ENCODE results near the gene DNAJB7. TPM values are rescaled to one million over a fixed set of nuclear protein-coding genes. Genes with fewer than 3 reads are reported as not detected.
"Not testable (repeated sequence)": the region's sequence is repeated elsewhere in the genome, so short reads cannot be mapped to it uniquely, and the experiment has no call there.

DNAJB7 gene
- total RNA-seq, 6 experiments from 2014 or later = not detected

GRCh38 chr22:40876907-40877306, 15.0 kb upstream of the DNAJB7 start:
- H3K27me3 ChIP-seq = no peaks in the 10 kb centered on the region
- peaks cover 0 to 9% (median under 1%) of the 10 kb centered on the region in 4 donors for H3K36me3 ChIP-seq
- no peaks in the 10 kb centered on the region for H3K9me3 ChIP-seq
- H3K4me1 ChIP-seq = peaks cover 0 to 6% (median 3%) of the 10 kb centered on the region in 4 donors
- intact Hi-C loops (cut with DNase I) = no loop called here
- H3K27ac ChIP-seq = no peak overlapping the region
- DNase-seq (no peak), ATAC-seq (no peak)
- H3K4me3 ChIP-seq = no peak overlapping the region
- 75% methylated on average over 1 of the region's 1 CpG for WGBS (ENCODE audit: insufficient coverage, low coverage, low lambda C conversion rate, missing lambda C conversion rate)
- TF ChIP-seq CTCF (IDR thresholded peaks at IDR 0.05) = no peak
- no peak for TF ChIP-seq POLR2A (IDR thresholded peaks at IDR 0.05)

GRCh38 chr22:40875111-40875510, 13.2 kb upstream of the DNAJB7 start:
- DNase-seq = no peak
- H3K36me3 ChIP-seq = peaks cover 0 to 19% (median 0%) of the 10 kb centered on the region in 4 donors
- H3K27me3 ChIP-seq = no peaks in the 10 kb centered on the region
- H3K9me3 ChIP-seq = no peaks in the 10 kb centered on the region
- H3K27ac ChIP-seq = no peak overlapping the region
- ATAC-seq = no peak
- TF ChIP-seq CTCF (IDR thresholded peaks at IDR 0.05) (no peak), POLR2A (IDR thresholded peaks at IDR 0.05) (no peak)
- no peak overlapping the region for H3K4me3 ChIP-seq
- WGBS (ENCODE audit: insufficient coverage, low coverage, low lambda C conversion rate, missing lambda C conversion rate) = 94% methylated on average over 3 of the region's 3 CpGs
- H3K4me1 ChIP-seq = peaks cover 0 to 6% (median 3%) of the 10 kb centered on the region in 4 donors
- intact Hi-C loops (cut with DNase I) = no loop called here

GRCh38 chr22:40874016-40874415, 12.1 kb upstream of the DNAJB7 start:
- intact Hi-C loops (cut with DNase I) = no loop called here
- DNase-seq (no peak), ATAC-seq (no peak)
- Histone ChIP-seq H3K9me3 (no peaks in the 10 kb centered on the region), H3K27me3 (no peaks in the 10 kb centered on the region), H3K4me3 (no peak overlapping the region), H3K36me3 (peaks cover 0 to 26% (median 0%) of the 10 kb centered on the region in 4 donors), H3K27ac (no peak overlapping the region), H3K4me1 (peaks cover 0 to 6% (median 3%) of the 10 kb centered on the region in 4 donors)
- WGBS (ENCODE audit: insufficient coverage, low coverage, low lambda C conversion rate, missing lambda C conversion rate) = 89% methylated on average over 3 of the region's 3 CpGs
- TF ChIP-seq POLR2A (IDR thresholded peaks at IDR 0.05) = no peak
- no peak for TF ChIP-seq CTCF (IDR thresholded peaks at IDR 0.05)

GRCh38 chr22:40868379-40868778, 6.5 kb upstream of the DNAJB7 start:
- Histone ChIP-seq H3K27ac (peak overlapping the region in 1 of 3 donors; percentile 45), H3K4me1 (peaks cover 0 to 25% (median 4%) of the 10 kb centered on the region in 4 donors), H3K36me3 (peaks cover 0 to 26% (median 0%) of the 10 kb centered on the region in 4 donors)
- H3K9me3 ChIP-seq; intact Hi-C loops (cut with DNase I); H3K4me3 ChIP-seq; H3K27me3 ChIP-seq: not testable (repeated sequence)
- peak; percentile 73 to 90 (median 81) for ATAC-seq
- WGBS (ENCODE audit: insufficient coverage, low coverage, low lambda C conversion rate, missing lambda C conversion rate) = 37% methylated on average over 6 of the region's 6 CpGs
- DNase-seq = peak in 1 of 3 donors; percentile 51

- WGBS (ENCODE audit: insufficient coverage, low coverage, low lambda C conversion rate, missing lambda C conversion rate) = 38% methylated on average over 2 of the region's 2 CpGs
Measured at GRCh38 chr22:40867109-40867508, 5.2 kb upstream of the DNAJB7 start.

More at GRCh38 chr22:40867109-40867508, 5.2 kb upstream of the DNAJB7 start:
- ATAC-seq (peak in 3 of 4 donors; percentile 23 to 31 (median 25)), DNase-seq (no peak)
- Histone ChIP-seq H3K4me1 (peaks cover 0 to 25% (median 4%) of the 10 kb centered on the region in 4 donors), H3K36me3 (peaks cover 0 to 22% (median 0%) of the 10 kb centered on the region in 4 donors), H3K4me3 (no peak overlapping the region), H3K9me3 (no peaks in the 10 kb centered on the region), H3K27ac (peak overlapping the region in 1 of 3 donors; percentile 35), H3K27me3 (no peaks in the 10 kb centered on the region)
- intact Hi-C loops (cut with DNase I) = no loop called here
- TF ChIP-seq POLR2A (IDR thresholded peaks at IDR 0.05) (no peak), CTCF (IDR thresholded peaks at IDR 0.05) (no peak)
